ENCODE measurements around the gene DNLZ. TPM values are rescaled to one million over a fixed set of nuclear protein-coding genes. Genes with fewer than 3 reads are reported as not detected.

The DNLZ gene
- total and polyA plus RNA-seq, 9 of the 15 experiments (the other 6 are each of a cell fraction or from before 2014, with no cell fraction given), result 0.17 to 44.6 (median 3.4) TPM

DNA sequence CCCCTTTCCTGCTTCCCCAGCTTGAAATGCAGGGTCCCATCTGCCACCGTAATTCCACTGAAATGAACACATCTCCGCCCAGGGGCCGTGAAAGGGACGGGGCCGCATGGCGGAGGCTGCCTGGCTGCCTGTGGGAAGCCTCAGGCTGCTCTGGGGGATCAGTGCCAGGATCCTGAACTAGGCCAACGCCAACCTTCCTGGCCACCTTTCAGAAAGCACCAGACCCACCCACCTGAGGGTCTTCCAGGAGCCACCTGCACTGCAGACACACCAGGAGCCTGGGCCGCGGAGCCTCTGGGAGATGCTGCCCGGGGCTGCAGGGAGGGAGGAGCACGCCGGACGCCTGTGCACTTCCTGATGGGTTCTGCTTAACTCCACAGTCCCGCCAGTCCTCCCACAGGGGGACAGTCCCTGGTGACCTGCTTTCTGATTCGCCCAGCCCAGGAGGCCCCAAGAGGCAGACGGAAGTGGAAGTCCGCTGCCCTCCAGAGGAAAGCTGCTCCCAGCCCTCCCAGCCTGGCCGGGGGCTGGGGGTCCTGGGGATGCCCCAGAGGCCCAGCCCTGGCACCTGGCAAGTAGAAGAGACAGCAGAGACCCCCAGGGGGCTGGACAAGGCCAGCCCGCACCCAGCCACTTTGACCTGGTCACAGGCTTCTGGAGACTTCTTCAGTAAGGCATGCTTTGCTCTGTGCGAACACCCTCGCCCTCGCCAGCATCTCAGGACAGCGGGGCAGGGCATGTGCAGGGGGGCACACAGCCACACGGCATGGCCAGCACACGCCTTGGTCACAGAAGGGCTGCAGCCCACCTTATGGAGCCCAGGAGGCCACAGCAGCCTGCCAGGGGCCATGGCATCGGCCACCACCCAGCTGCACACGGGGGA is 10.0 kb upstream of the DNLZ start, which contains the start of gene CARD9:
CARD9 (minus strand) TSS at position 370 of the 883 bp plus-strand sequence. CDS start 1,591 bp downstream, outside the sequence.
- no peaks in the 10 kb centered on the region for H3K27me3 ChIP-seq (ENCODE audit: control insufficient read depth in 2 of 2, insufficient read depth in 2 of 2, low read length in 2 of 2)
- peaks cover 24% of the 10 kb centered on the region for H3K79me2 ChIP-seq (ENCODE audit: control insufficient read depth, insufficient read depth, low read length)
- ChIA-PET CTCF (ENCODE audit: low intra/inter-chr PET ratio) (no interaction called here), POLR2A (interaction anchor here (0.6 to 1.0 kb wide), 7 partner anchors 7 to 869 kb away, joined by 3 to 8 read pairs (median 3); partner anchors contain the start of gene DNLZ)
- TSS peak; percentile 62 for BruUV-seq (replicated peaks)
- peak within 1 kb of the TSS; percentile 55 for H3K4me3 ChIP-seq
- peaks cover 76% of the 10 kb centered on the region; the same call in 2 of the 3 replicates for H3K36me3 ChIP-seq (ENCODE audit: control insufficient read depth, insufficient read depth, low read length)
- WGBS (ENCODE audit: insufficient coverage, low coverage, missing lambda C conversion rate), result 26% methylated on average over 22 of the region's 27 CpGs
- H3K4me2 ChIP-seq (ENCODE audit: insufficient read depth, low read length), result peak within 1 kb of the TSS; percentile 95
- in situ Hi-C loops (cut with MboI), result no loop called here
- peak within 1 kb of the TSS; percentile 79 for H3K27ac ChIP-seq (ENCODE audit: extremely low read depth, low read depth, low read length)
- H2AFZ ChIP-seq (ENCODE audit: low read depth, low read length), result peak within 1 kb of the TSS; percentile 79
- no peaks in the 10 kb centered on the region for H3K9me3 ChIP-seq (replicated peaks; ENCODE audit: control insufficient read depth, insufficient read depth, low read depth, low read length)
- peak; percentile 92 for ATAC-seq
- intact Hi-C loops (cut with micrococcal nuclease), result no loop called here
- peak; percentile 96 for FAIRE-seq
- no peaks in the 10 kb centered on the region for H3K9me1 ChIP-seq (ENCODE audit: control insufficient read depth, insufficient read depth, low read length)
- H3K4me1 ChIP-seq (replicated peaks in 1 of 2; ENCODE audit: control insufficient read depth in 2 of 2, insufficient read depth in 2 of 2, low read length in 2 of 2), result peaks cover 9 to 81% of the 10 kb centered on the region in 2 experiments; a peak in 4 of 5 replicates
- peak; percentile 68 to 87 (median 76) for DNase-seq (ENCODE audit: extremely low read depth in 1 of 4, low spot score in 3 of 4)
- H3K9ac ChIP-seq (ENCODE audit: insufficient read depth in 1 of 2, low read depth in 2 of 2, low read length in 2 of 2), result peak within 1 kb of the TSS; percentile 89 to 93
- H4K20me1 ChIP-seq (replicated peaks; ENCODE audit: control insufficient read depth, insufficient read depth, low read length), result no peaks in the 10 kb centered on the region
- TF ChIP-seq MTA3 (IDR thresholded peaks at IDR 0.05; ENCODE audit: borderline replicate concordance) (peak; percentile 31; the same call in 1 of the 2 replicates), ZNF224 (CRISPR knock-in tag; IDR thresholded peaks at IDR 0.05) (no peak), PHF20 (IDR thresholded peaks at IDR 0.05; ENCODE audit: partially characterized antibody) (peak; percentile 54), RB1 (IDR thresholded peaks at IDR 0.05; ENCODE audit: low read depth) (no peak), PHF8 (IDR thresholded peaks at IDR 0.05; ENCODE audit: borderline replicate concordance, low read length) (peak; percentile 76), KLF13 (tag; IDR thresholded peaks at IDR 0.05; ENCODE audit: borderline replicate concordance, low read depth) (no peak), ZC3H8 (IDR thresholded peaks at IDR 0.05) (no peak), PKNOX1 (IDR thresholded peaks at IDR 0.05) (peak; percentile 24; the same call in 1 of the 2 replicates), GTF2E2 (tag; IDR thresholded peaks at IDR 0.05) (no peak; the same call in 1 of the 2 replicates), ZNF175 (CRISPR knock-in tag; IDR thresholded peaks at IDR 0.05; ENCODE audit: low read depth) (no peak), IRF2 (CRISPR knock-in tag; IDR thresholded peaks at IDR 0.05) (no peak), KDM5B (IDR thresholded peaks at IDR 0.05; ENCODE audit: insufficient replicate concordance, low read depth, low read length) (peak; percentile 73), ESRRB (CRISPR knock-in tag; IDR thresholded peaks at IDR 0.05; ENCODE audit: borderline replicate concordance) (no peak)
- TF ChIP-seq, protein P1, sequence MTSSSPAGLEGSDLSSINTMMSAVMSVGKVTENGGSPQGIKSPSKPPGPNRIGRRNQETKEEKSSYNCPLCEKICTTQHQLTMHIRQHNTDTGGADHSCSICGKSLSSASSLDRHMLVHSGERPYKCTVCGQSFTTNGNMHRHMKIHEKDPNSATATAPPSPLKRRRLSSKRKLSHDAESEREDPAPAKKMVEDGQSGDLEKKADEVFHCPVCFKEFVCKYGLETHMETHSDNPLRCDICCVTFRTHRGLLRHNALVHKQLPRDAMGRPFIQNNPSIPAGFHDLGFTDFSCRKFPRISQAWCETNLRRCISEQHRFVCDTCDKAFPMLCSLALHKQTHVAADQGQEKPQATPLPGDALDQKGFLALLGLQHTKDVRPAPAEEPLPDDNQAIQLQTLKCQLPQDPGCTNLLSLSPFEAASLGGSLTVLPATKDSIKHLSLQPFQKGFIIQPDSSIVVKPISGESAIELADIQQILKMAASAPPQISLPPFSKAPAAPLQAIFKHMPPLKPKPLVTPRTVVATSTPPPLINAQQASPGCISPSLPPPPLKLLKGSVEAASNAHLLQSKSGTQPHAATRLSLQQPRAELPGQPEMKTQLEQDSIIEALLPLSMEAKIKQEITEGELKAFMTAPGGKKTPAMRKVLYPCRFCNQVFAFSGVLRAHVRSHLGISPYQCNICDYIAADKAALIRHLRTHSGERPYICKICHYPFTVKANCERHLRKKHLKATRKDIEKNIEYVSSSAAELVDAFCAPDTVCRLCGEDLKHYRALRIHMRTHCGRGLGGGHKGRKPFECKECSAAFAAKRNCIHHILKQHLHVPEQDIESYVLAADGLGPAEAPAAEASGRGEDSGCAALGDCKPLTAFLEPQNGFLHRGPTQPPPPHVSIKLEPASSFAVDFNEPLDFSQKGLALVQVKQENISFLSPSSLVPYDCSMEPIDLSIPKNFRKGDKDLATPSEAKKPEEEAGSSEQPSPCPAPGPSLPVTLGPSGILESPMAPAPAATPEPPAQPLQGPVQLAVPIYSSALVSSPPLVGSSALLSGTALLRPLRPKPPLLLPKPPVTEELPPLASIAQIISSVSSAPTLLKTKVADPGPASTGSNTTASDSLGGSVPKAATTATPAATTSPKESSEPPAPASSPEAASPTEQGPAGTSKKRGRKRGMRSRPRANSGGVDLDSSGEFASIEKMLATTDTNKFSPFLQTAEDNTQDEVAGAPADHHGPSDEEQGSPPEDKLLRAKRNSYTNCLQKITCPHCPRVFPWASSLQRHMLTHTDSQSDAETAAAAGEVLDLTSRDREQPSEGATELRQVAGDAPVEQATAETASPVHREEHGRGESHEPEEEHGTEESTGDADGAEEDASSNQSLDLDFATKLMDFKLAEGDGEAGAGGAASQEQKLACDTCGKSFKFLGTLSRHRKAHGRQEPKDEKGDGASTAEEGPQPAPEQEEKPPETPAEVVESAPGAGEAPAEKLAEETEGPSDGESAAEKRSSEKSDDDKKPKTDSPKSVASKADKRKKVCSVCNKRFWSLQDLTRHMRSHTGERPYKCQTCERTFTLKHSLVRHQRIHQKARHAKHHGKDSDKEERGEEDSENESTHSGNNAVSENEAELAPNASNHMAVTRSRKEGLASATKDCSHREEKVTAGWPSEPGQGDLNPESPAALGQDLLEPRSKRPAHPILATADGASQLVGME (CRISPR knock-in tag; IDR thresholded peaks at IDR 0.05), result 0 out of 2 replicates have a peak, but pooled peaks have one; percentile 10

All from K562 (cell line).